PC-3 (cell line): ENCODE results near the gene ACAP1. TPM values are rescaled to one million over a fixed set of nuclear protein-coding genes. Genes with fewer than 3 reads are reported as not detected.
A peak's percentile ranks its signal among the peaks of the same experiment; 100 is the strongest.

Experiments used
- ATAC-seq: fragments of 200-7000 bp; cut with Tn5 transposase; 2 replicates; pipeline ENCODE4 v1.9.1; 2020; ENCODE audit warnings: mild to moderate bottlenecking, moderate library complexity
- BruUV-seq: library from RNA; stranded (reverse); fragments of 400-500 nt; replicated peaks from 2 replicates; lab custom pipeline; 2021; lab: Mats Ljungman, UMichigan
- CTCF ChIA-PET: fragments of 300-600 bp; sonication (Branson Sonifier 250); formaldehyde crosslinking; loops from one replicate; lab custom pipeline; 2022; ENCODE audit warnings: antibody characterized with exemption; lab: Charles Lee
- POLR2A ChIA-PET: fragments of 300-600 bp; sonication (Branson Sonifier 250); formaldehyde crosslinking; loops from one replicate; lab custom pipeline; 2022; ENCODE audit warnings: antibody characterized with exemption; ENCODE audit not compliant: unreplicated experiment; lab: Charles Lee
- DNase-seq: peaks from one replicate; pipeline ENCODE4 v3.0.0-alpha.2; 2015
- H2AFZ ChIP-seq: fragments of 300-600 bp; sonication (generic); 2 replicates; pipeline ENCODE4 v1.6.0; 2016; ENCODE audit warnings: antibody characterized with exemption, low read length
- H3F3A ChIP-seq: fragments of 300-600 bp; sonication (generic); one replicate; pipeline ENCODE4 v1.6.0; 2017; ENCODE audit warnings: antibody characterized with exemption, low read length, control low read depth, mild to moderate bottlenecking; ENCODE audit not compliant: unreplicated experiment
- H3K27ac ChIP-seq: fragments of 300-600 bp; sonication (generic); 2 replicates; pipeline ENCODE4 v1.5.1; 2016; ENCODE audit warnings: mild to moderate bottlenecking, low read length
- H3K27me3 ChIP-seq: fragments of 300-600 bp; sonication (generic); 2 replicates; pipeline ENCODE4 v1.6.1; 2016; ENCODE audit warnings: low read length, mixed read lengths
- H3K36me3 ChIP-seq: fragments of 300-600 bp; sonication (generic); 2 replicates; pipeline ENCODE4 v1.6.1; 2016; ENCODE audit warnings: low read depth, mixed run types, low read length, mixed read lengths
- H3K4me1 ChIP-seq: fragments of 300-600 bp; sonication (generic); 2 replicates; pipeline ENCODE4 v1.5.1; 2016; ENCODE audit warnings: low read length; ENCODE audit not compliant: insufficient read depth
- H3K4me2 ChIP-seq: fragments of 300-600 bp; sonication (generic); 2 replicates; pipeline ENCODE4 v1.6.0; 2016; ENCODE audit warnings: low read length
- H3K4me3 ChIP-seq: fragments of 300-600 bp; sonication (generic); 2 replicates; pipeline ENCODE4 v1.5.1; 2016; ENCODE audit warnings: mild to moderate bottlenecking, low read length, mixed read lengths
- H3K79me2 ChIP-seq: fragments of 300-600 bp; sonication (generic); 2 replicates; pipeline ENCODE4 v1.6.1; 2017; ENCODE audit warnings: low read length, mixed read lengths
- H3K9ac ChIP-seq: fragments of 300-600 bp; sonication (generic); 2 replicates; pipeline ENCODE4 v1.6.0; 2016; ENCODE audit warnings: mild to moderate bottlenecking, low read length
- H3K9me2 ChIP-seq: fragments of 300-600 bp; sonication (generic); replicated peaks from 2 replicates; pipeline ENCODE4 v1.6.1; 2016; ENCODE audit warnings: mixed run types, low read length, mixed read lengths
- H3K9me3 ChIP-seq: fragments of 300-600 bp; sonication (generic); 2 replicates; pipeline ENCODE4 v1.6.1; 2016; ENCODE audit warnings: low read length, mixed read lengths
- H4K20me1 ChIP-seq: fragments of 300-600 bp; sonication (generic); 2 replicates; pipeline ENCODE4 v1.6.1; 2016; ENCODE audit warnings: low read length, mixed read lengths
- CTCF ChIP-seq: fragments of 300-600 bp; sonication (generic); conservative IDR thresholded peaks from 2 replicates; pipeline ENCODE4 v1.5.1; 2017; ENCODE audit warnings: antibody characterized with exemption, low read depth, mild to moderate bottlenecking, low read length
- EZH2 ChIP-seq: fragments of 300-600 bp; sonication (generic); IDR thresholded peaks from one replicate; pipeline ENCODE4 v1.6.1; 2017; ENCODE audit warnings: antibody characterized with exemption, mild to moderate bottlenecking, low read length; ENCODE audit not compliant: unreplicated experiment
- EZH2phosphoT487 ChIP-seq: fragments of 300-600 bp; sonication (generic); IDR thresholded peaks from 2 replicates; pipeline ENCODE4 v1.6.1; 2018; ENCODE audit warnings: mild to moderate bottlenecking, antibody characterized with exemption, low read length, borderline replicate concordance
- intact Hi-C: fragments of 100-400 bp; cut with micrococcal nuclease; formaldehyde crosslinking; loops from 2 replicates; pipeline ENCODE4 v1.9.0; 2023
- total RNA-seq: library from RNA; depleted of rRNA; stranded (reverse); fragments of >200 nt; gene quantifications from 2 replicates; pipeline ENCODE4 v1.2.3, GENCODE V29; 2014

The ACAP1 gene
- total RNA-seq, 1 experiment from 2014 or later, result not detected

GRCh38 chr17:7392696-7393612, 56.6 kb downstream of the ACAP1 start:
- Histone ChIP-seq H3K4me2 (peak overlapping the region; percentile 93), H3K9me2 (no peaks in the 10 kb centered on the region), H3K27ac (no peak overlapping the region), H2AFZ (no peak overlapping the region), H3K27me3 (no peaks in the 10 kb centered on the region), H3K79me2 (peaks cover 16% of the 10 kb centered on the region), H3K9ac (peak overlapping the region; percentile 76), H3K4me3 (peak overlapping the region; percentile 91), H3K9me3 (no peaks in the 10 kb centered on the region), H3F3A (no peaks in the 10 kb centered on the region), H3K36me3 (no peaks in the 10 kb centered on the region; the same call in 1 of the 2 replicates), H3K4me1 (peaks cover 4% of the 10 kb centered on the region; the same call in 1 of the 2 replicates), H4K20me1 (no peaks in the 10 kb centered on the region)
- TF ChIP-seq EZH2 (no peak), EZH2phosphoT487 (no peak), CTCF (no peak)
- DNase-seq, result no peak
- CTCF ChIA-PET, result no interaction called here
- no TSS peak for BruUV-seq
- POLR2A ChIA-PET, result no interaction called here
- no peak for ATAC-seq
- intact Hi-C loops, result no loop called here

GRCh38 chr17:7393613-7394451, 57.5 kb downstream of the ACAP1 start:
- intact Hi-C loops, result loop anchor here (1.0 kb wide), 1 partner anchor 10 kb away; the partner anchor contains the start of gene TMEM256
- ATAC-seq (peak; percentile 32), DNase-seq (peak; percentile 34)
- H3K27ac ChIP-seq, result no peak overlapping the region
- H3F3A ChIP-seq, result no peaks in the 10 kb centered on the region
- H3K27me3 ChIP-seq, result no peaks in the 10 kb centered on the region
- ChIA-PET POLR2A (interaction anchor here (1.0 kb wide), 1 partner anchor 10 kb away, joined by 3 read pairs; the partner anchor contains the start of gene TMEM256), CTCF (interaction anchor here (0.5 to 1.4 kb wide), 2 partner anchors 10 to 43 kb away, joined by 3 read pairs; partner anchors contain the start of gene TMEM256)
- H3K4me1 ChIP-seq, result peaks cover 4% of the 10 kb centered on the region; the same call in 1 of the 2 replicates
- H3K9ac ChIP-seq, result peak overlapping the region; percentile 76
- H3K4me2 ChIP-seq, result peak overlapping the region; percentile 93
- BruUV-seq, result TSS peak; percentile 40
- H2AFZ ChIP-seq, result peak overlapping the region; percentile 88
- H3K79me2 ChIP-seq, result peaks cover 16% of the 10 kb centered on the region
- no peaks in the 10 kb centered on the region for H4K20me1 ChIP-seq
- H3K4me3 ChIP-seq, result peak overlapping the region; percentile 91
- H3K36me3 ChIP-seq, result no peaks in the 10 kb centered on the region; the same call in 1 of the 2 replicates
- TF ChIP-seq EZH2 (no peak), EZH2phosphoT487 (no peak), CTCF (no peak)
- no peaks in the 10 kb centered on the region for H3K9me2 ChIP-seq
- H3K9me3 ChIP-seq, result no peaks in the 10 kb centered on the region
